ENCODE results near the gene RRP7A. TPM values are rescaled to one million over a fixed set of nuclear protein-coding genes. Genes with fewer than 3 reads are reported as not detected.
"Not testable (repeated sequence)": the region's sequence is repeated elsewhere in the genome, so short reads cannot be mapped to it uniquely, and the experiment has no call there.

Gene RRP7A
- total RNA-seq, 4 donors from 2014 or later = 14.4 to 35.2 (median 27.1) TPM

DNA sequence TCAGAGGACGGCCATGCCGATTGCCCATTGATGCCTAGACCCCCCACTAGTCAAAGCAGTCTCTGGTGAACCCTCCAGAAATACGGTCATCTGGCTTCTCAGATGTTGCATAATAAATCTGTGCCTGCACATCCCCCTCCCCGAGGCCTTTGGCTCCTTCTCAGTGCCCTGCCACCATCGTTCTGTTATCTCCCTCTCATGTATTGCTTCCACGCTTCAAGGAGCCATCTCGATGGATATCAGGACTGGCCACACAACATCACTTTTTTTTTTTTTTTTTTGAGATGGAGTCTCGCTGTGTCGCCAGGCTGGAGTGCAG lies 1.6 kb upstream of the RRP7A start:
- no peak overlapping the region for H3K4me3 ChIP-seq (ENCODE audit: low read depth, poor library complexity, severe bottlenecking)
- no peak for DNase-seq (ENCODE audit: low spot score in 2 of 2)
- intact Hi-C loops (cut with DNase I; ENCODE audit: low total_unique reads) = no loop called here
- WGBS, 2 donors = 91 to 95% methylated on average over 9 of the region's 9 CpGs
- no peak for TF ChIP-seq POLR2A (IDR thresholded peaks at IDR 0.05)
- TF ChIP-seq, protein P1, sequence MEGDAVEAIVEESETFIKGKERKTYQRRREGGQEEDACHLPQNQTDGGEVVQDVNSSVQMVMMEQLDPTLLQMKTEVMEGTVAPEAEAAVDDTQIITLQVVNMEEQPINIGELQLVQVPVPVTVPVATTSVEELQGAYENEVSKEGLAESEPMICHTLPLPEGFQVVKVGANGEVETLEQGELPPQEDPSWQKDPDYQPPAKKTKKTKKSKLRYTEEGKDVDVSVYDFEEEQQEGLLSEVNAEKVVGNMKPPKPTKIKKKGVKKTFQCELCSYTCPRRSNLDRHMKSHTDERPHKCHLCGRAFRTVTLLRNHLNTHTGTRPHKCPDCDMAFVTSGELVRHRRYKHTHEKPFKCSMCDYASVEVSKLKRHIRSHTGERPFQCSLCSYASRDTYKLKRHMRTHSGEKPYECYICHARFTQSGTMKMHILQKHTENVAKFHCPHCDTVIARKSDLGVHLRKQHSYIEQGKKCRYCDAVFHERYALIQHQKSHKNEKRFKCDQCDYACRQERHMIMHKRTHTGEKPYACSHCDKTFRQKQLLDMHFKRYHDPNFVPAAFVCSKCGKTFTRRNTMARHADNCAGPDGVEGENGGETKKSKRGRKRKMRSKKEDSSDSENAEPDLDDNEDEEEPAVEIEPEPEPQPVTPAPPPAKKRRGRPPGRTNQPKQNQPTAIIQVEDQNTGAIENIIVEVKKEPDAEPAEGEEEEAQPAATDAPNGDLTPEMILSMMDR (IDR thresholded peaks at IDR 0.05) = no peak

DNA sequence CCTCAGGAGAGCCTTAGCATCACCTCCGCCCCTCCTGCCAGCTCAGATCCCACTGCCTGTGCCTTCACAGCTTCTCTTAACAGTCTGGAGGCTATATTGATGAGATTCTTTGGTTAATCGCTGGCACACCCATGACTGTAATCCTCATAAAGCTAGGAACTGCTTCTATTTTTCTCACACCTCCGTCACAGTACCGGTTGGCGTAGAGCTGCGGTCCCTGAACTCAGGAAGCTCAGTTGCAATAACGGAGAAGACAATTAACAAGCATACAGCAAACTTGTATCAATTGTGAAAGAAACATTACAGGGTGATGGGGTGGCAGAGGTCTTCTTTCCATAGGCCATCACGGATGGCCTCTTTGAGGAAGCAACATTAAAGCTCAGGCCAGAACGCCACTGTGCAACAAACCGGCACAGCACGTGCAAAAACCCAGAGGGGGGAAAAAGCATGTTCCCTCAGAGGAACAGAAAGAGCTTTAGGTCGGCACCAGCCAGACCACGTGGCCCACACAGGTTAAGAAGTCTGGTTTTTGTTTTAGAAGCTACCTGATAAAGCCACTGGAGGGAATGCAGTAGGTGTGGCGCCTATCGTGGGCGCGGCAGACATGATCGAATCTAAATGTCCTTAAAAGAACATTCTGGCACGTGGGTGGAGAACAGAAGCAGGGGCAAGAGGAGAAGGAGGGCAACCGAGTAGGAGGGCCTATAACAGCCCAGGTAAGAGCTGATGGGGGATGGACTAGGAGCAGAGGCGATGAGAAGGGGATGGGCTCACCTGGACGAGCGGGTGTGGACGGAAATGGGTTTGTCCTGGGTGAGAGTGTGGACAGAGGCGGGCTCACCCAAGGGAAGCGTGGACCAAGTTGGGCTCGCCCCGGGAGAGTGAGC lies 715 bp downstream of the RRP7A start:
- H3K4me3 ChIP-seq (ENCODE audit: low read depth, poor library complexity, severe bottlenecking) = peak overlapping the region; percentile 63
- intact Hi-C loops (cut with DNase I; ENCODE audit: low total_unique reads); DNase-seq (ENCODE audit: low spot score in 2 of 2): not testable (repeated sequence)
- WGBS, 2 donors = 9 to 11% methylated on average over 15 to 20 of the region's 28 CpGs

DNA sequence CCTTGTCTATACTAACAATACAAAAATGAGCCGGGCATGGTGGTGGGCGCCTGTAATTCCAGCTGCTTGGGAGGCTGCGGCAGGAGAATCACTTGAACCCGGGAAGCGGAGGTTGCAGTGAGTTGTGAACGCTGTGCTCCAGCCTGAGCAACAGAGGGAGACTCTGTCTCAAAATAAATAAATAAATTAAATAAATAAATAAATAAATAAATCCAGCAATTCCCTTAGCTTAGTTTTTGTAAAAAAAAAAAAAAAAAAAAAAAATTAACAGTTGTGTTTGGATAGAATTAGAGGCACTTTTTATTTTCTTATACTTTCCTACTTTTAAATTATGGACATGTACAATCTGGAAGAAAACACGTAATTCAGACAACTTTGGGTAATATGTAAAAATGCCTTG lies 2.5 kb downstream of the RRP7A start:
- DNase-seq (ENCODE audit: low spot score in 2 of 2); H3K4me3 ChIP-seq (ENCODE audit: low read depth, poor library complexity, severe bottlenecking); intact Hi-C loops (cut with DNase I; ENCODE audit: low total_unique reads): not testable (repeated sequence)
- 96 to 97% methylated on average over 7 of the region's 7 CpGs for WGBS, 2 donors

DNA sequence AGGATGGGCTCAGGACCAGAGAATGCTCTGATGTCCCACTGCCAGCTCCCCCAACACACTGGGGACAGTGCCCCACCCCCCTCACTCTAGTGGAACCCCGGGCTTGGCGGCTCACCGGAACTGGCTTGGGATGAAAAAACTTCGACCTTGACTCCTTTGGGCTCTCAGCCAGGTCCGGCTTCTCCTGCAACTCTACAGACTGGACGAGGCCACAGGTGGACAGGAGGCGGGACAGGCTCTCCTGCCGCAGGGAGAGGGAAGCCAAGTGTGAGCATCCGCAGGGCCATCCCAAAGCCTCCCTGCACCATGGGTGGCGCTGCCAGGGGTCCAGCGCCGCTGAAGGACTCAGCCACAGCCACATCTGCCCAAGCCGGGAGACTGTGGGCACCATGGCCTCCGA lies 3.7 kb downstream of the RRP7A start:
- 82 to 86% methylated on average over 13 to 14 of the region's 14 CpGs for WGBS, 2 donors
- TF ChIP-seq, protein P1 (IDR thresholded peaks at IDR 0.05) = no peak
- TF ChIP-seq POLR2A (IDR thresholded peaks at IDR 0.05) = no peak
- DNase-seq (ENCODE audit: low spot score in 2 of 2) = no peak
- intact Hi-C loops (cut with DNase I; ENCODE audit: low total_unique reads) = no loop called here
- no peak overlapping the region for H3K4me3 ChIP-seq (ENCODE audit: low read depth, poor library complexity, severe bottlenecking)

DNA sequence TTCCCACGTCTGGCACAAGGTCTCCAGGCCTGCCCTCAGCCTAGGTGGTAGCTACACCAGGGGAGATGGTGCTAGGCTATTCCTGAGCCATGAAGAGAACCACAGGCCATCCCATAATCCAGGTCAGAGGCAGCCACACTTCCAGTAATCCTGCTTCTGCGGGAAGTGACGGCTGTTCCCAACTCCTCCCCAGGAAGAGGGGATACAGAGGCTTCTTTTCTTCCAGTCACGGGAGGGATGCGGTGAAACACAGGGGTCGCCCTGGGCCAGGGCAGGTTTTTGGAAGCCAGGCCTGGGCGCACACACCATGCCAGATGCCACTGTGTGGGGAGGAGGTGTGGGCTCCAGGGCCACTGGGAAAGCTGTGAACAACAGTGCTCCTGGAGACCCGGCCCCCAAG lies 4.3 kb downstream of the RRP7A start:
- DNase-seq (ENCODE audit: low spot score in 2 of 2); intact Hi-C loops (cut with DNase I; ENCODE audit: low total_unique reads); H3K4me3 ChIP-seq (ENCODE audit: low read depth, poor library complexity, severe bottlenecking): not testable (repeated sequence)
- 81 to 86% methylated on average over 4 to 6 of the region's 8 CpGs for WGBS, 2 donors

DNA sequence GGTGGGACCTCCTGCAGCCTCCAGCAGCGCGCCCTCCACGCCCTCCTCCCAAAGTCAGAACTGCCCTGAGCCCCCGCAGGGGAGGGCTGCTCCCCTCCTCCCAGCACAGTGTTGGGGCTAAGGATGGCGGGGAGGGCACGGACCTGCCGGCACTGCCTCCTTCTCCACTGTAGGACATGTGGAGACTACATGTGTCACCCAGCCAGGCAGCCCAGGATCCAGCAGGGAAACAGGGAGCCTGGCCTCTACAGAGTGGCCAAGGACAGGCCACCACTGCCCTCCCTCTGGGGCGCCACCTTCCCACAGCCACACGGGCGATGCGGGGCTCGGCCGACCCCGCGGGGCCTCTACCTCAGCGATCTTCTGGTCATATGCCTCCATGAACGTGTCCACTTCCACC lies 5.3 kb downstream of the RRP7A start:
- H3K4me3 ChIP-seq (ENCODE audit: low read depth, poor library complexity, severe bottlenecking); DNase-seq (ENCODE audit: low spot score in 2 of 2); intact Hi-C loops (cut with DNase I; ENCODE audit: low total_unique reads): not testable (repeated sequence)
- 89 to 93% methylated on average over 8 to 16 of the region's 17 CpGs for WGBS, 2 donors

DNA sequence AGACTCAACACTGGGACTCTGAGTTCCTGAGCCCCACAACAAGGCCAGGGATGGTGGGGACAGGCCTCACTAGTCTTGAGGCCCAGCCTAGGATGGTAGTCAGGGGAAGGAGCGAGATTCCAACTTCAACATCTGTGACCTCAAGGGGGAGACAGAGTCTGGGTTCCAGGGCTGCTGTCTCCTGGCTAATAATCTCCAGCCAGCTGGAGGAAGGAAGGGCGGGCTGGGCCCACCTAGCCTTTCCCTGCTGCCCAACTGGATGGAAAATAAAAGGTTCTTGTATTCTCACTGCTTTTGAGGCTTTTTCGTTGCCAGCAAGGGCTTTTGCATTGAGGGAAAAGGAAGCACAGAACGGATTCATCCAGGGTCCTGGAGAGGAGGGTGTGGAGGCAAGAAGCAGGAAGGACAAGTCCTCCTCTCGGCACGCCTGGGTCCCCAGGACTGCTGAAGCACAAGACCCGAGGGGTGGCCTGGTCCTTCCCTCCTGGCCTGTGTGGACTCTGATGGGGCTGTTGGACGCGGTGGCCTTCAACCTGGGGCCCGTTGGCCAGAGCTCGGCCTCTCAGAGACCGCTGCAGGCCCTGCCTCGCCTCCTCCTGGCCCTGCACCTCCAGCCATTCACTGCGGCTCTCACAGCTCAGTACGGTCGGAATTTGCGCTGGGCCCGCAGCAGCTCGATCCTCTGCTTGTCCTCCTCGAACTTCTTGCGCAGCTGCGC lies 7.2 kb downstream of the RRP7A start:
- H3K4me3 ChIP-seq (ENCODE audit: low read depth, poor library complexity, severe bottlenecking); intact Hi-C loops (cut with DNase I; ENCODE audit: low total_unique reads); DNase-seq (ENCODE audit: low spot score in 2 of 2): not testable (repeated sequence)
- WGBS, 2 donors = 77 to 78% methylated on average over 19 to 22 of the region's 22 CpGs

DNA sequence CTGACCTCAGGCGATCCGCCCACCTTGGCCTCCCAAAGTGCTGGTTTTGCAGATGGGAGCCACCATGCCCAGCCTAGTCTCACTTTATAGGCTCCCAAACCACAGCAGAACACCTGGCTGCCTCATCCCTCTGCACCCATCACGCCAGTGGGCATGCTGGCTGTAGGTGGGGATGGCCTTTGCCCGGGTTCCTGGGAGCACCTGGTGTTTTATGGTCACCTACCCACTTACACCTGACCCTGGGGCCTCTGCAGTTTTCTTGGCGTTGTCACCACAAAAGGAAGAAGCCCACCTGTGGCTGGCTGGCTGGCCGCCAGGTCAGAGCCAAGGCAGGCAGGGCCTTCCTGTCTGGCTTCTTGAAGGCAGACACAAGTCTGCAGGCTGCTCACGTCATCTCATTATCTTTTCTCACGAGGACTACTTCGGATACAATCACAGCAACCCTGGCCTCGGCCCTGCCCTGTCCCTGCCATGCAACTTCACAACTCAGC lies 8.2 kb downstream of the RRP7A start:
- WGBS, 2 donors = 78 to 79% methylated on average over 10 of the region's 10 CpGs
- DNase-seq (ENCODE audit: low spot score in 2 of 2) = no peak
- intact Hi-C loops (cut with DNase I; ENCODE audit: low total_unique reads) = no loop called here

More for the DNA sequence above, 8.2 kb downstream of the RRP7A start:
- TF ChIP-seq, protein P1 (IDR thresholded peaks at IDR 0.05) = no peak
- TF ChIP-seq POLR2A (IDR thresholded peaks at IDR 0.05) = no peak
- H3K4me3 ChIP-seq (ENCODE audit: low read depth, poor library complexity, severe bottlenecking) = no peak overlapping the region
